Kidney epithelial cell (primary cell): ENCODE results near the gene KCNQ1. TPM values are rescaled to one million over a fixed set of nuclear protein-coding genes. Genes with fewer than 3 reads are reported as not detected.

Experiments used
- DNase-seq: peaks from one replicate; pipeline ENCODE4 v3.0.0-alpha.2; 2010; ENCODE audit warnings: low read depth
- H3K27me3 ChIP-seq: 2 replicates; pipeline ENCODE4 v1.6.0; 2011; ENCODE audit warnings: low read length; ENCODE audit not compliant: control insufficient read depth, insufficient read depth
- H3K36me3 ChIP-seq: 2 replicates; pipeline ENCODE4 v1.5.1; 2011; ENCODE audit warnings: low read length; ENCODE audit not compliant: control insufficient read depth, insufficient read depth
- H3K4me3 ChIP-seq: 2 replicates; pipeline ENCODE4 v1.5.1; 2011; ENCODE audit warnings: low read depth, mild to moderate bottlenecking, control low read depth, low read length
- CTCF ChIP-seq: IDR thresholded peaks from 2 replicates; pipeline ENCODE4 v1.5.1; 2011; ENCODE audit warnings: mild to moderate bottlenecking, moderate library complexity, low read length, control low read depth, inconsistent platforms; ENCODE audit not compliant: insufficient read depth, poor library complexity, severe bottlenecking
- total RNA-seq: library from RNA; depleted of rRNA; stranded (reverse); fragments of >200 nt; gene quantifications from 2 replicates; pipeline ENCODE4 v1.2.3, GENCODE V29; 2015

KCNQ1 gene
- total RNA-seq, 1 donor from 2014 or later, result 2.3 TPM

GRCh38 chr11:2564588-2565425 lies 120.0 kb downstream of the KCNQ1 start:
- Histone ChIP-seq H3K27me3 (peaks cover 5% of the 10 kb centered on the region), H3K36me3 (no peaks in the 10 kb centered on the region), H3K4me3 (no peak overlapping the region)
- DNase-seq, result no peak
- no peak for TF ChIP-seq CTCF

- DNase-seq, result no peak
- no peak for TF ChIP-seq CTCF
- H3K27me3 ChIP-seq, result peaks cover 5% of the 10 kb centered on the region
- no peaks in the 10 kb centered on the region for H3K36me3 ChIP-seq
- H3K4me3 ChIP-seq, result no peak overlapping the region
These were observed 120.8 kb downstream of the KCNQ1 start for GRCh38 chr11:2565447-2566222.

GRCh38 chr11:2566223-2567025 lies 121.6 kb downstream of the KCNQ1 start:
- no peak for TF ChIP-seq CTCF
- H3K36me3 ChIP-seq, result no peaks in the 10 kb centered on the region
- no peak overlapping the region for H3K4me3 ChIP-seq

GRCh38 chr11:2567026-2567671 lies 122.3 kb downstream of the KCNQ1 start:
- Histone ChIP-seq H3K4me3 (no peak overlapping the region), H3K36me3 (no peaks in the 10 kb centered on the region), H3K27me3 (peaks cover 5% of the 10 kb centered on the region)
- TF ChIP-seq CTCF, result no peak
- no peak for DNase-seq

More at GRCh38 chr11:2566223-2567025, 121.6 kb downstream of the KCNQ1 start:
- peaks cover 5% of the 10 kb centered on the region for H3K27me3 ChIP-seq
- DNase-seq, result no peak

GRCh38 chr11:2569321-2569721 lies 124.5 kb downstream of the KCNQ1 start:
- no peak for TF ChIP-seq CTCF
- H3K27me3 ChIP-seq, result peaks cover 3% of the 10 kb centered on the region
- no peak overlapping the region for H3K4me3 ChIP-seq
- DNase-seq, result no peak
- H3K36me3 ChIP-seq, result no peaks in the 10 kb centered on the region
